Measurements from ENCODE around the gene KCNN2. TPM values are rescaled to one million over a fixed set of nuclear protein-coding genes. Genes with fewer than 3 reads are reported as not detected.

Gene KCNN2
- total RNA-seq, 1 experiment from 2014 or later = 11.9 TPM

DNA sequence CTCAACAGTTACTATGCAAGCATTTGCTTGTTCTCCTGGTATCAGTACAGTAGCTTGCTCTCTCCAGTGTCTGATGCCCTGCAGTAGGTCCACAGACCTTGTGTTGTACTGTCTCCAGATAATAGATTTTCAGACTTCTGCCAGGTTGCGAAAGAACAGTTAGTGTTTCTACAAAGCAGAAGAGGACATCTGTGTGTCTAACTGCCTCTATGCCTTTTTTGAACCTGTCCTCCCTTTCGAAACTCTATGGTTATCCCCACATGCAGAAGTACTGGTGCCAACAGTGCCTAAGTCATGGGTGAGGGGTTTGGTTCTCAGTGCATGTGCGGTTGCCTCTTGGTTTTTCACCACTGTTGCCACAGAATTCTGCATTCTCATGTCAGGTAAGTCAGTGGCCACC lies 45.9 kb downstream of the KCNN2 start:
- POLR2A ChIA-PET = interaction anchor here (0.5 kb wide), 1 partner anchor 31 kb away, joined by 3 read pairs; no protein-coding TSS in a partner anchor

DNA sequence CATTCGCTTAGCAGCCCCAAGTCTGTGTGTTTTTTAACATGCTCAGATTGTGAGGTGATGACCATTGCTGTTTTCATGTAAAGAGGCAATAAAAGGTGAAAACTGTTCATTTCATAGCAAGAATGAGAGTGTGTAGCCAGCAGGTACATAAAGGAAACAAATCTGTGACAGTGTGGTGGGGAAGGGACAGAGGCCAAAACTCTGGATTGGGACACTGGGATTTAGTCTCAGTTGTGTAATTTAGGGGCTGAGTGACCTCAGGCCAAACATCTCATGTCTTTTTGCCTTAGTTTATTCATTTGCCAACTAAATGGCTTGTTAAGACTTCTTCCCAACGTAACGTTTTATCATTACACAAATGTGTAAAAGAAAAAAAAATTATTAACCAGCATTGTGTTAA lies 47.0 kb downstream of the KCNN2 start:
- DNase-seq (ENCODE audit: low spot score) (no peak), ATAC-seq (no peak)
- no peak overlapping the region for H3K27ac Mint-ChIP-seq
- H3K9me3 Mint-ChIP-seq = no peaks in the 10 kb centered on the region
- ChIA-PET POLR2A (no interaction called here), CTCF (no interaction called here)
- peaks cover 43% of the 10 kb centered on the region for H3K4me1 Mint-ChIP-seq
- H3K27me3 Mint-ChIP-seq (ENCODE audit: low read depth) = no peaks in the 10 kb centered on the region
- H3K36me3 Mint-ChIP-seq = no peaks in the 10 kb centered on the region
- TF ChIP-seq AR (CRISPR knock-in tag; IDR thresholded peaks at IDR 0.05) (no peak), NFATC4 (CRISPR knock-in tag; IDR thresholded peaks at IDR 0.05) (no peak), ZNF423 (CRISPR knock-in tag; IDR thresholded peaks at IDR 0.05) (no peak), IRF2 (CRISPR knock-in tag; IDR thresholded peaks at IDR 0.05; ENCODE audit: borderline replicate concordance, low read depth) (no peak), ZNF121 (CRISPR knock-in tag; IDR thresholded peaks at IDR 0.05) (no peak), CREB1 (CRISPR knock-in tag; IDR thresholded peaks at IDR 0.05) (no peak), SOX15 (CRISPR knock-in tag; IDR thresholded peaks at IDR 0.05) (no peak), AFF4 (CRISPR knock-in tag; IDR thresholded peaks at IDR 0.05; ENCODE audit: borderline replicate concordance) (no peak), FOXK1 (CRISPR knock-in tag; IDR thresholded peaks at IDR 0.05) (no peak)
- TF ChIP-seq, protein P1, sequence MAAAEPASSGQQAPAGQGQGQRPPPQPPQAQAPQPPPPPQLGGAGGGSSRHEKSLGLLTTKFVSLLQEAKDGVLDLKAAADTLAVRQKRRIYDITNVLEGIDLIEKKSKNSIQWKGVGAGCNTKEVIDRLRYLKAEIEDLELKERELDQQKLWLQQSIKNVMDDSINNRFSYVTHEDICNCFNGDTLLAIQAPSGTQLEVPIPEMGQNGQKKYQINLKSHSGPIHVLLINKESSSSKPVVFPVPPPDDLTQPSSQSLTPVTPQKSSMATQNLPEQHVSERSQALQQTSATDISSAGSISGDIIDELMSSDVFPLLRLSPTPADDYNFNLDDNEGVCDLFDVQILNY (CRISPR knock-in tag; IDR thresholded peaks at IDR 0.05) = no peak
- TF ChIP-seq, protein P2, sequence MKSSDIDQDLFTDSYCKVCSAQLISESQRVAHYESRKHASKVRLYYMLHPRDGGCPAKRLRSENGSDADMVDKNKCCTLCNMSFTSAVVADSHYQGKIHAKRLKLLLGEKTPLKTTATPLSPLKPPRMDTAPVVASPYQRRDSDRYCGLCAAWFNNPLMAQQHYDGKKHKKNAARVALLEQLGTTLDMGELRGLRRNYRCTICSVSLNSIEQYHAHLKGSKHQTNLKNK (CRISPR knock-in tag; IDR thresholded peaks at IDR 0.05) = no peak
- H3K4me3 Mint-ChIP-seq = no peak overlapping the region

More for the DNA sequence above, 45.9 kb downstream of the KCNN2 start:
- no peaks in the 10 kb centered on the region for H3K9me3 Mint-ChIP-seq
- TF ChIP-seq PREB (CRISPR knock-in tag; IDR thresholded peaks at IDR 0.05; ENCODE audit: borderline replicate concordance) (no peak), EMX1 (CRISPR knock-in tag; IDR thresholded peaks at IDR 0.05) (no peak), NR2C2 (CRISPR knock-in tag; IDR thresholded peaks at IDR 0.05) (no peak), TP53 (CRISPR knock-in tag; IDR thresholded peaks at IDR 0.05) (no peak), PRRX2 (CRISPR knock-in tag; IDR thresholded peaks at IDR 0.05) (no peak), CBFB (CRISPR knock-in tag; IDR thresholded peaks at IDR 0.05; ENCODE audit: low read depth) (no peak), ATF1 (CRISPR knock-in tag; IDR thresholded peaks at IDR 0.05) (no peak), SMAD4 (CRISPR knock-in tag; IDR thresholded peaks at IDR 0.05) (no peak), RELA (CRISPR knock-in tag; IDR thresholded peaks at IDR 0.05; ENCODE audit: borderline replicate concordance) (no peak)
- no peaks in the 10 kb centered on the region for H3K27me3 Mint-ChIP-seq (ENCODE audit: low read depth)
- CTCF ChIA-PET = no interaction called here
- H3K4me1 Mint-ChIP-seq = peaks cover 37% of the 10 kb centered on the region
- DNase-seq (ENCODE audit: low spot score) = no peak
- no peak; the same call in 1 of the 2 replicates for ATAC-seq
- H3K4me3 Mint-ChIP-seq = no peak overlapping the region
- H3K36me3 Mint-ChIP-seq = no peaks in the 10 kb centered on the region
- H3K27ac Mint-ChIP-seq = no peak overlapping the region
